ENCODE results near the gene DYNLRB1. TPM values are rescaled to one million over a fixed set of nuclear protein-coding genes. Genes with fewer than 3 reads are reported as not detected.

DYNLRB1 gene
- total and polyA plus RNA-seq, 12 donors: 132 to 408 (median 152) TPM

- no peak for ATAC-seq
- intact Hi-C loops (cut with DNase I): loop anchor here in 2 of 10 donors (5.0 kb wide), 1 partner anchor 165 kb away; no protein-coding TSS in a partner anchor
Measured at GRCh38 chr20:34542439-34542838, 26.2 kb downstream of the DYNLRB1 start.

GRCh38 chr20:34543463-34544056 is 27.3 kb downstream of the DYNLRB1 start:
- Histone ChIP-seq H3K4me1 (peaks cover 0 to 38% (median 15%) of the 10 kb centered on the region in 9 donors), H3K27ac (no peak overlapping the region), H3K36me3 (peaks cover 0 to 40% (median 19%) of the 10 kb centered on the region in 9 donors), H3K4me3 (no peak overlapping the region), H3K9me3 (no peaks in the 10 kb centered on the region), H3K27me3 (no peaks in the 10 kb centered on the region)
- TF ChIP-seq CTCF (IDR thresholded peaks at IDR 0.05): no peak
- DNase-seq (no peak), ATAC-seq (no peak)
- 66 to 69% methylated on average over 12 of the region's 12 CpGs for WGBS, 2 donors
- intact Hi-C loops (cut with DNase I): loop anchor here in 2 of 10 donors (5.0 kb wide), 1 partner anchor 164 kb away; no protein-coding TSS in a partner anchor

More at GRCh38 chr20:34542439-34542838, 26.2 kb downstream of the DYNLRB1 start:
- H3K27me3 ChIP-seq: no peaks in the 10 kb centered on the region
- H3K9me3 ChIP-seq: no peaks in the 10 kb centered on the region
- H3K4me3 ChIP-seq: no peak overlapping the region
- H3K27ac ChIP-seq: no peak overlapping the region
- peaks cover 0 to 52% (median 21%) of the 10 kb centered on the region in 9 donors for H3K36me3 ChIP-seq
- peaks cover 0 to 38% (median 15%) of the 10 kb centered on the region in 9 donors for H3K4me1 ChIP-seq
- no peak for TF ChIP-seq CTCF (IDR thresholded peaks at IDR 0.05)
- 98% methylated on average over 6 of the region's 6 CpGs for WGBS, 2 donors
- DNase-seq: no peak

DNA sequence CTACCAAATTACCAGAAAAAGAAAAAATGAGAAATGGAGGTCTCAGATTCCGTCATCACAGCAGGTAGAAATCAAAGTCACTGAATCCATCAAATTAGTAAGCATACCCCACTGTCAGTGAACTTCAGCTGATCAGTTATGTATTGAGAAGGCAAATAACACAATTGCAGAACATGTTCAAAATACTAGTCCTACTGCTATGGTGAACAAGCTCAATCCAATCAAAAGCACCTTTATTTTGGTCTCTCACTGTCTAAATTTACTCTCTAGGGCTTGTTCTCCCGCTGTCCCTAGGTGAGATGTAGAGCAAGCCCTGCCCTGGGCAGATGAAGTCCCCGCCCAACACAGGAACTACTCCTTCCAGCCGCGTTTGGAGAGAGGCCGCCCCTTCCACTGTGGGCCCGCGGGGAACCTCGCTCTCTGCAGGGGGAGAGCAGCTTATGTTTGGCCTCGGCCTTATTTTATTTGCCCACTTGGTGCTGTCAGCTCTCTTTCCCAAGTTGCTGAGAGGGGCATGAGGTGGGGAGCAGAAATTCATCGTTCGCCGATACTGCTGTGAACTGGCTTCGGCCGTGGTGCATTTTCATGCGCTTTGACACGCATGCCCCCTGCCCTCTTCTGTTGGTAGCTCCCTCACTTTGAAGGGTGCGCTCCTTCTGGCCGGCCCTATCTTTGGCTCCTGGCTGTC is 28.0 kb downstream of the DYNLRB1 start:
- 20 to 21% methylated on average over 19 of the region's 19 CpGs for WGBS, 2 donors
- Histone ChIP-seq H3K9me3 (no peaks in the 10 kb centered on the region), H3K27me3 (no peaks in the 10 kb centered on the region), H3K36me3 (peaks cover 0 to 33% (median 19%) of the 10 kb centered on the region in 9 donors), H3K4me3 (peak overlapping the region in 4 of 10 donors; percentile 11 to 35 (median 26)), H3K27ac (no peak overlapping the region), H3K4me1 (peaks cover 0 to 38% (median 15%) of the 10 kb centered on the region in 9 donors)
- intact Hi-C loops (cut with DNase I): loop anchor here in 2 of 10 donors (5.0 kb wide), 1 partner anchor 163 kb away; no protein-coding TSS in a partner anchor
- DNase-seq (no peak), ATAC-seq (peak in 4 of 8 donors; percentile 62 to 70 (median 62))
- TF ChIP-seq CTCF (IDR thresholded peaks at IDR 0.05): no peak

DNA sequence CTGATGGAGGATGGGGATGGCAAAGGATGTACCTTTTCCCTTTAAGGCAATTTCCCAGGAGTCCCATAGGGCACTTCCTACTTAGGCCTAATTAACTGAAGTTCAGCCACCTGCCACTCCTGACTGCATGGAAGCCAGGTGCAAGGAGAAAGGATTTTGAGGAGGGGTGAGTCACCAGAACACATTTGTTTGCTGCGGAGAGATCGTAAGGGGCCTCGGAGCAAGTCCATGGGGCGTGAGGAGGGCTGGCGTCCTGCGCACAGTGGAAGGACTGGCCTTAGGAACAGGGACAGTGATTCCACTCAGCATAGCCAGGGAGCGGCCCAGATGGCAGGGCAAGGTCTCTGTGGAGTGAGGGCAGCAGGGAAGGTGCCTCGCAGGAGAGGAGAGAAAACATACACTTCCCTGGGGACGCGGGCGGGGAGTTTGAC is 30.5 kb downstream of the DYNLRB1 start:
- ATAC-seq (no peak), DNase-seq (no peak)
- Histone ChIP-seq H3K27me3 (no peaks in the 10 kb centered on the region), H3K9me3 (no peaks in the 10 kb centered on the region), H3K27ac (no peak overlapping the region), H3K4me1 (peaks cover 0 to 26% (median 12%) of the 10 kb centered on the region in 9 donors), H3K36me3 (peaks cover 0 to 8% (median 2%) of the 10 kb centered on the region in 9 donors), H3K4me3 (no peak overlapping the region)
- intact Hi-C loops (cut with DNase I): no loop called here
- 91 to 92% methylated on average over 11 of the region's 11 CpGs for WGBS, 2 donors
- no peak for TF ChIP-seq CTCF (IDR thresholded peaks at IDR 0.05)

Measured in heart right ventricle (tissue), 16 donors.